RKO (cell line): ENCODE measurements around the gene STX1B.

ENCODE experiments used
- DNase-seq: peaks from one replicate; pipeline ENCODE4 v3.0.0-alpha.2; 2016; ENCODE audit warnings: low spot score

STX1B gene

GRCh38 chr16:30996324-30996984, 14.0 kb downstream of the STX1B start:
- DNase-seq, result peak; percentile 71

- DNase-seq, result no peak
These were observed 14.5 kb downstream of the STX1B start for GRCh38 chr16:30995927-30996323.

- no peak for DNase-seq
These were observed 17.3 kb downstream of the STX1B start for GRCh38 chr16:30992931-30993816.

- no peak for DNase-seq
These were observed 18.1 kb downstream of the STX1B start for GRCh38 chr16:30992276-30992780.

GRCh38 chr16:30991052-30991451, 19.4 kb downstream of the STX1B start:
- DNase-seq, result no peak

- no peak for DNase-seq
These were observed 20.3 kb downstream of the STX1B start for GRCh38 chr16:30990105-30990504.

- no peak for DNase-seq
These were observed 20.9 kb downstream of the STX1B start for GRCh38 chr16:30989469-30990047.

GRCh38 chr16:30987581-30988190, 22.8 kb downstream of the STX1B start:
- DNase-seq, result no peak

- DNase-seq, result no peak
These were observed 24.1 kb downstream of the STX1B start for GRCh38 chr16:30986129-30986991.

- DNase-seq, result peak; percentile 60
These were observed 24.9 kb downstream of the STX1B start for GRCh38 chr16:30985401-30986128.

- peak; percentile 81 for DNase-seq
These were observed 25.6 kb downstream of the STX1B start, which contains the start of gene HSD3B7 for GRCh38 chr16:30984669-30985400. HSD3B7 (plus strand) TSS chr16:30985207; CDS start chr16:30985659, 452 bp downstream.

GRCh38 chr16:30983898-30984610, 26.4 kb downstream of the STX1B start:
- no peak for DNase-seq

GRCh38 chr16:30983289-30983889, 27.0 kb downstream of the STX1B start:
- no peak for DNase-seq

GRCh38 chr16:30982548-30983288, 27.7 kb downstream of the STX1B start:
- no peak for DNase-seq

- DNase-seq, result no peak
These were observed 29.5 kb downstream of the STX1B start for GRCh38 chr16:30980959-30981358.

- DNase-seq, result no peak
These were observed 30.0 kb downstream of the STX1B start for GRCh38 chr16:30980434-30980833.

GRCh38 chr16:30980023-30980371, 30.4 kb downstream of the STX1B start:
- no peak for DNase-seq
